ENCODE results near the gene PAQR5.
"Not testable (repeated sequence)": the region's sequence is repeated elsewhere in the genome, so short reads cannot be mapped to it uniquely, and the experiment has no call there.

The PAQR5 gene

DNA sequence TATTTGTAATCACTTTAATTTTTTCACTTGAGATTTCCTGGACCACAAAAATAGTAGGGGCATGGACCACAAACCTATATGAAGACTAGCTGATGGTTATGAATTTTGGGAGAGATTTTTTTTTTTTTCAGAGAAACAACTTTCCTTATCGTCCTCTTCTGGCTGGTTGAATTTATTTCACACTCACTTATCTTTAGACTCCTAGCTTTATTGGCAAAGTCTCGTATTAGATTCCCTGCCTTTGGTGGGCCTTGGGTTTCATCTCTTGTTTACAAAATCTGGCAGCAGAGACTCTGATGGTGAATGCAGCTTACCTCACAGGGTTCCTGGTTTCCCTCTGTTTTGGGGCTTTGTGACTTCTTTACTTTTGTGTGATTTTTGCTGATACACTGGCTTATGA lies 70.9 kb downstream of the PAQR5 start:
- H3K27ac ChIP-seq = no peak overlapping the region
- TF ChIP-seq, protein P1, sequence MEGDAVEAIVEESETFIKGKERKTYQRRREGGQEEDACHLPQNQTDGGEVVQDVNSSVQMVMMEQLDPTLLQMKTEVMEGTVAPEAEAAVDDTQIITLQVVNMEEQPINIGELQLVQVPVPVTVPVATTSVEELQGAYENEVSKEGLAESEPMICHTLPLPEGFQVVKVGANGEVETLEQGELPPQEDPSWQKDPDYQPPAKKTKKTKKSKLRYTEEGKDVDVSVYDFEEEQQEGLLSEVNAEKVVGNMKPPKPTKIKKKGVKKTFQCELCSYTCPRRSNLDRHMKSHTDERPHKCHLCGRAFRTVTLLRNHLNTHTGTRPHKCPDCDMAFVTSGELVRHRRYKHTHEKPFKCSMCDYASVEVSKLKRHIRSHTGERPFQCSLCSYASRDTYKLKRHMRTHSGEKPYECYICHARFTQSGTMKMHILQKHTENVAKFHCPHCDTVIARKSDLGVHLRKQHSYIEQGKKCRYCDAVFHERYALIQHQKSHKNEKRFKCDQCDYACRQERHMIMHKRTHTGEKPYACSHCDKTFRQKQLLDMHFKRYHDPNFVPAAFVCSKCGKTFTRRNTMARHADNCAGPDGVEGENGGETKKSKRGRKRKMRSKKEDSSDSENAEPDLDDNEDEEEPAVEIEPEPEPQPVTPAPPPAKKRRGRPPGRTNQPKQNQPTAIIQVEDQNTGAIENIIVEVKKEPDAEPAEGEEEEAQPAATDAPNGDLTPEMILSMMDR (conservative IDR thresholded peaks at IDR 0.05) = no peak

DNA sequence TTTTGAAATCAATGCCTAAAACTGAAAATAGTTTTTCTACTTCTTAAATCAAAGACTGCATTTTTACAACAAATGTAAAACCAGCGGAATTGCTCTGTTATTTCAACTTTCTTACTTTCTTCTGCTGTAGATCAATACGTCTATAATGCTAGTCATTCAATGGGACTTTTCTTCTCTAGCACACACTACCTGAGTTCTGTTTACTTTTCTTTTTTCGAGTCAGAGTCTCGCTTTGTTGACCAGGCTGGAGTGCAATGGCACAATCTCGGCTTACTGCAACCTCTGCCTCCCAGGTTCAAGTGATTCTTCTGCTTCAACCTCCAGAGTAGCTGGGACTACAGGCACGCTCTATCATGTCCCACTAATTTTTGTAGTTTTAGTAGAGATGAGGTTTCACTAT lies 74.7 kb downstream of the PAQR5 start:
- no peak overlapping the region for H3K27ac ChIP-seq
- TF ChIP-seq, protein P1 (conservative IDR thresholded peaks at IDR 0.05) = no peak

DNA sequence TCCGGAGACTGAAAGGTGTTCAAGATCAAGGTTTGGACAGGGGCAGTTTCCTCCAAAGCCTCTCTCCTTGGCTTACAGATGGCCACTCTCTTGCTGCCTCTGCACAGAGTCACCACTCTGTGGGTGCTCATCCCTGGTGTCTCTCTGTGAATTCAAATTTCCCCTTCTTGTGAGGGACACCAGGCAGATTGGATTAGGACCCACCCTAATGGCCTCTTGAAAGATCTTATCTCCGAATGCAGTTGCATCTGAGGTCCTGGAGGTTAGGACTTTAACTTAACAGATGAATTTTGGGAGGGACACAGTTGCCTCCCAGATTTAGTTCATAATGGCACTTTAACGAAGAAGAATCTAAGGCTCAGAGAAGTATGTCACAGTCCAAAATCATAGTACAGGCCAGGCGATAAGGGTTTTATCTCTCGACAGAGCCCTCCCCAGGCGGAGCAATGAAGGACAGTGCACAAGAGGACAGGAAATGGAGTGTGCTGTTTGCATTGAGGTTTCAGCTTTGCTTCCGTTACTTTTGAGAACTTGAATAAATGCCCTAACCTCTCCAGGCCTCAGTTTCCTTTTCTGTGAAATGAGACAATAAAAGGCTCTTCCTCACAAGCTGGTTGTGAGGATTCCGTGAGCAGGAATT lies 76.6 kb downstream of the PAQR5 start:
- no peak overlapping the region for H3K27ac ChIP-seq
- TF ChIP-seq, protein P1 (conservative IDR thresholded peaks at IDR 0.05) = no peak

GRCh38 chr15:69377216-69377970 lies 78.7 kb downstream of the PAQR5 start:
- TF ChIP-seq, protein P1 (conservative IDR thresholded peaks at IDR 0.05) = no peak
- H3K27ac ChIP-seq = no peak overlapping the region

GRCh38 chr15:69380100-69380725 lies 81.5 kb downstream of the PAQR5 start:
- H3K27ac ChIP-seq = no peak overlapping the region
- TF ChIP-seq, protein P1 (conservative IDR thresholded peaks at IDR 0.05) = no peak; the same call in 1 of the 2 replicates

GRCh38 chr15:69380726-69381105 lies 82.0 kb downstream of the PAQR5 start:
- TF ChIP-seq, protein P1 (conservative IDR thresholded peaks at IDR 0.05) = no peak

DNA sequence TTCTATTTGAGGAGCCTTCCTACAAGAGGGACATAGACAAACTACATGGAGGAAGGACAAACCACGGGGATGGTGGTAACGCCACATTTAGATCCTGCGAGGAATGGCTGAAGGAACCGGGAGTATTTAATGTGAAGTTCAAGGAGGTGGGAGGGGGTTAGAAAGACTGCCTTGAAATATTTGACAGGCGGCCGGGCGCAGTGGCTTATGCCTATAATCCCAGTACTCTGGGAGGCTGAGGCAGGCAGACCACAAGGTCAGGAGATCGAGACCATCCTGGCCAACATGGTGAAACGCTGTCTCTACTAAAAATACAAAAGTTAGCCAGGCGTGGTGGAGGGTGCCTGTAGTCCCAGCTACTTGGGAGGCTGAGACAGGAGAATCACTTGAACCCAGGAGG lies 83.5 kb downstream of the PAQR5 start:
- H3K27ac ChIP-seq = not testable (repeated sequence)

More at GRCh38 chr15:69380726-69381105, 82.0 kb downstream of the PAQR5 start:
- no peak overlapping the region for H3K27ac ChIP-seq

DNA sequence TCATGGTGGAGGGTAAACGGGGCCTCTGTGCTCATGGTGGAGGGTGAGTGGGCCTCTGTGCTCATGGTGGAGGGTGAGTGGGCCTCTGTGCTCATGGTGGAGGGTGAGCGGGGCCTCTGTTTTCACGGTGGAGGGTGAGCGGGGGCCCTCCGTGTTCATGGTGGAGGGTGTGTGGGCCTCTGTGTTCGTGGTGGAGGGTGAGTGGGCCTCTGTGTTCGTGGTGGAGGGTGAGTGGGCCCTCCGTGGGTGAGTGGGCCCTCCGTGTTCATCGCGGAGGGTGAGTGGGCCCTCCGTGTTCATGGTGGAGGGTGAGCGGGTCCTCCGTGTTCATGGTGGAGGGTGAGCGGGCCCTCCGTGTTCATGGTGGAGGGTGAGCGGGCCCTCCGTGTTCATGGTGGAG lies 85.4 kb downstream of the PAQR5 start:
- not testable (repeated sequence) for H3K27ac ChIP-seq

All from VCaP (cell line).